ENCODE data around the gene SLC4A4.

The SLC4A4 gene

DNA sequence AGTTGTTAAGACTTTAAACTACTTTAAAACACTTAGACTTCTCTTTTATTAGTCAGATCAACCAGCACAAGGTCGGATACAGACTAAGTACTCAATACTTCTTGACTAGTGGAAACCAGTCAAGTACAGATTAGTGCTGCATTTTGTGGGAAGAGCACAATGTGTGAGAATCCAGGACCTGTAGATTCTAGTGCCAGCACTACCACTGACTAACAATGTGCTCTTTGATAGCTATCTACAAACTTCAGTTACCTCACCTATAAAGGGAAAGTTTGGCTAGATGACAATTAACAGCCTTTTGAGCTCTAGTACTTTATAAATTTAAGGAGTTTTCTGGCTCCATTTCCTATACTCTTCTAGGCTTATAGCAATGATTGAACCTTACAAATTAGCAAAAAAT lies 181.5 kb downstream of the SLC4A4 start:
- H3K4me3 ChIP-seq (ENCODE audit: low read length) = no peak overlapping the region
- no peak for TF ChIP-seq CTCF (IDR thresholded peaks at IDR 0.05; ENCODE audit: insufficient read depth, low read depth, low read length, missing control alignments)
- DNase-seq (ENCODE audit: low read depth) = no peak

DNA sequence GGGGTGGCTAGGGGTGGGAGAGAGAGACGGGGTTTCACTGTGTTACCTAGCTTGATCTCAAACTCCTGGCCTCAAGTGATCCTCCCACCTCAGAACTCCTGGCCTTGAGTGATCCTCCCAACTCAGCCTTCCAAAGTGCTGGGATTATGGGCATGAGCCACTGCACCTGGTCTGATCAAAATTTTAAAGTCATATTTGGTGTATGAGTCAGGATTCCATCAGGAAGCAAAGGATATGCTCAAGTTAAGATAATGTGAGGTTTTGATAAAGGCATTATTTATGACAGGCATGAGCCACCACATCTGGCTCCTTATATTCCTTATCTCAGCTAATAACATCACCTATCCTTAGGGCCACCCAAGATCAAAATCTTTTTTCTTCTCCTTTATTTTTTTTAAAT lies 182.0 kb downstream of the SLC4A4 start:
- no peak for DNase-seq (ENCODE audit: low read depth)
- H3K4me3 ChIP-seq (ENCODE audit: low read length) = no peak overlapping the region
- TF ChIP-seq CTCF (IDR thresholded peaks at IDR 0.05; ENCODE audit: insufficient read depth, low read depth, low read length, missing control alignments) = no peak

- DNase-seq (ENCODE audit: low read depth) = no peak
- H3K4me3 ChIP-seq (ENCODE audit: low read length) = no peak overlapping the region
- no peak for TF ChIP-seq CTCF (IDR thresholded peaks at IDR 0.05; ENCODE audit: insufficient read depth, low read depth, low read length, missing control alignments)
Measured at GRCh38 chr4:71524756-71525155, 185.9 kb downstream of the SLC4A4 start.

DNA sequence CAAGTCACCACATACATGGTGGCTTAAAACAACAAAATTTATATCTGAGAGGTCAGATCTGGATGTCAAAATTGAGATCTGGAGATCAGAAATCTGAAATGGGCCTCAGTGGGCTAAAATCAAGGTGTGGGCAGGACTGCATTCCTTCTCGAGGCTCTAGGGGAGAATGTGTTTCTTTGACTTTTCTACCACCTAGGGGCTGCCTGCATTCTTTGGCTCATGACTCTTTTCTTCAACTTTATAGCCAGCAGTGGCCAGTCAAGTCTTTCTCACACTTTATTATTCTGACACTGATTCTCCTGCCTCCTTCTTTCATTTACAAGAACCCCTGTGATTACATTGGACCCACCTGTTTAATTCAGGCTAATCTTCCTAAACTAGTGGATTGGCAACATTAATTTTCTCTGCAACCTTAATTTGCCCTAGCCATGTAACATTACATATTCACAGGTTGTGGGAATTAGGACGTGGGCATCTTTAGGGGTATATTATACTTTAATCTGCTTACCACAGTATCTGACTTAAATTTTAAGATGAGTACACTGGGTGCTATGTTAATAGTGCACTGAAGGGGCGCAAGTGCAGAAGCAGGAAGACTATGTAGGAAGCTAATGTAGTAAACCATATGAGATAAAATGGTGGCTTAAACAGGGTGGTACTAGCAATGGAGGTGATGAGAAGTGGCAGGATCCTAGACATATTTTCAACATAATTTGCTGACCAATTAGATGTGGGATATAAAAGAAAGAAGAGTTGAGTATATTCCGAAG lies 188.0 kb downstream of the SLC4A4 start:
- DNase-seq (ENCODE audit: low read depth) = no peak
- no peak overlapping the region for H3K4me3 ChIP-seq (ENCODE audit: low read length)
- TF ChIP-seq CTCF (IDR thresholded peaks at IDR 0.05; ENCODE audit: insufficient read depth, low read depth, low read length, missing control alignments) = no peak

GRCh38 chr4:71532407-71532806 lies 193.6 kb downstream of the SLC4A4 start:
- no peak for DNase-seq (ENCODE audit: low read depth)
- no peak overlapping the region for H3K4me3 ChIP-seq (ENCODE audit: low read length)
- TF ChIP-seq CTCF (IDR thresholded peaks at IDR 0.05; ENCODE audit: insufficient read depth, low read depth, low read length, missing control alignments) = no peak

- no peak overlapping the region for H3K4me3 ChIP-seq (ENCODE audit: low read length)
Measured at GRCh38 chr4:71533121-71533520, 194.3 kb downstream of the SLC4A4 start.

More at GRCh38 chr4:71533121-71533520, 194.3 kb downstream of the SLC4A4 start:
- TF ChIP-seq CTCF (IDR thresholded peaks at IDR 0.05; ENCODE audit: insufficient read depth, low read depth, low read length, missing control alignments) = no peak
- DNase-seq (ENCODE audit: low read depth) = no peak
